Endothelial cell of umbilical vein (primary cell): Measurements from ENCODE around the gene SPRING1. TPM values are rescaled to one million over a fixed set of nuclear protein-coding genes. Genes with fewer than 3 reads are reported as not detected.

ENCODE experiments used
- BruUV-seq: library from RNA; stranded (reverse); fragments of 400-500 nt; replicated peaks from 2 replicates; lab custom pipeline; 2021; lab: Mats Ljungman, UMichigan
- CTCF ChIA-PET: fragments of 300-600, 350-600 bp; sonication (Branson Sonifier 250); formaldehyde crosslinking; loops from one replicate; lab custom pipeline; 2021; ENCODE audit warnings: antibody characterized with exemption, inconsistent platforms; lab: Charles Lee
- POLR2A ChIA-PET: fragments of 300-600, 350-600 bp; sonication (Branson Sonifier 250); formaldehyde crosslinking; loops from one replicate; lab custom pipeline; 2021; ENCODE audit warnings: antibody characterized with exemption, inconsistent platforms; lab: Charles Lee
- DNase-seq: peaks from one replicate; pipeline ENCODE4 v3.0.0-alpha.2; 2011; ENCODE audit warnings: low read depth, low spot score
- FAIRE-seq: peaks from 2 replicates; lab custom pipeline; 2011; peaks lifted over from hg19 to GRCh38; lab: Jason Lieb, UNC
- H2AFZ ChIP-seq: 2 replicates; pipeline ENCODE4 v1.6.0; 2012; ENCODE audit warnings: low read depth, low read length, control low read depth, inconsistent platforms
- H3K27ac ChIP-seq: 2 replicates; pipeline ENCODE4 v1.5.1; 2011; ENCODE audit warnings: low read depth, mild to moderate bottlenecking, control low read depth, low read length, moderate library complexity; ENCODE audit not compliant: insufficient read depth
- H3K27me3 ChIP-seq, 2 experiments: 2 replicates each; pipeline versions ENCODE4 v1.6.0 to v1.6.1; 2011; ENCODE audit warnings: low read length in 2 of 2, mixed read lengths in 1 of 2; ENCODE audit not compliant: control insufficient read depth in 2 of 2, insufficient read depth in 2 of 2
- H3K36me3 ChIP-seq, 2 experiments: 2 replicates in 1 of 2; 3 replicates in 1 of 2; pipeline ENCODE4 v1.5.1; 2011; ENCODE audit warnings: low read length in 2 of 2, mild to moderate bottlenecking in 1 of 2, moderate library complexity in 1 of 2; ENCODE audit not compliant: control insufficient read depth in 2 of 2, insufficient read depth in 2 of 2; ENCODE audit errors: extremely low read depth in 1 of 2
- H3K4me1 ChIP-seq: 3 replicates; pipeline ENCODE4 v1.5.1; 2011; ENCODE audit warnings: mild to moderate bottlenecking, low read length; ENCODE audit not compliant: control insufficient read depth, insufficient read depth; ENCODE audit errors: extremely low read depth
- H3K4me2 ChIP-seq: 2 replicates; pipeline ENCODE4 v1.6.1; 2011; ENCODE audit warnings: low read length, control low read depth, mixed read lengths; ENCODE audit not compliant: insufficient read depth
- H3K4me3 ChIP-seq, 3 experiments: fragments of 200-600 bp in 1 of 3; sonication (generic), shearing (Covaris generic) in 1 of 3; replicated peaks in 1 of 3; 2 replicates each; pipeline ENCODE4 v1.5.1; 2011 to 2016; ENCODE audit warnings: control low read depth in 3 of 3, low read length in 3 of 3, mild to moderate bottlenecking in 2 of 3, inconsistent platforms in 1 of 3, low read depth in 1 of 3, moderate library complexity in 1 of 3; ENCODE audit not compliant: insufficient read depth in 1 of 3
- H3K79me2 ChIP-seq: 2 replicates; pipeline ENCODE4 v1.6.0; 2012; ENCODE audit warnings: low read length, inconsistent platforms; ENCODE audit not compliant: control insufficient read depth, insufficient read depth
- H3K9ac ChIP-seq: replicated peaks from 2 replicates; pipeline ENCODE3; 2011; ENCODE audit warnings: low read length, control low read depth; ENCODE audit not compliant: insufficient read depth; ENCODE audit errors: extremely low read depth
- H3K9me1 ChIP-seq: replicated peaks from 3 replicates; pipeline ENCODE4 v1.6.0; 2011; ENCODE audit warnings: mild to moderate bottlenecking, low read length; ENCODE audit not compliant: control insufficient read depth, insufficient read depth; ENCODE audit errors: extremely low read depth
- H3K9me3 ChIP-seq: replicated peaks from 2 replicates; pipeline ENCODE4 v1.5.1; 2012; ENCODE audit warnings: low read length, inconsistent platforms; ENCODE audit not compliant: control insufficient read depth, insufficient read depth
- H4K20me1 ChIP-seq: replicated peaks from 2 replicates; pipeline ENCODE3; 2011; ENCODE audit warnings: mild to moderate bottlenecking, low read length; ENCODE audit not compliant: control insufficient read depth, insufficient read depth; ENCODE audit errors: extremely low read depth
- EZH2 ChIP-seq: IDR thresholded peaks from 2 replicates; pipeline ENCODE4 v1.6.1; 2012; ENCODE audit warnings: borderline replicate concordance, low read depth, mild to moderate bottlenecking, moderate library complexity, low read length, inconsistent platforms; ENCODE audit not compliant: severe bottlenecking
- FOS ChIP-seq: IDR thresholded peaks from 2 replicates; pipeline ENCODE4 v1.6.1; 2011; ENCODE audit warnings: mild to moderate bottlenecking, low read length, moderate library complexity, borderline replicate concordance; ENCODE audit not compliant: insufficient read depth
- GATA2 ChIP-seq: IDR thresholded peaks from 2 replicates; pipeline ENCODE4 v1.7.0; 2011; ENCODE audit warnings: low read depth, mild to moderate bottlenecking, moderate library complexity, mixed read lengths, low read length; ENCODE audit not compliant: insufficient read length, insufficient read depth
- JUN ChIP-seq: IDR thresholded peaks from 2 replicates; pipeline ENCODE4 v1.6.1; 2011; ENCODE audit warnings: borderline replicate concordance, low read depth; ENCODE audit not compliant: insufficient read length, insufficient read depth
- MYC ChIP-seq: IDR thresholded peaks from one replicate; pipeline ENCODE4 v1.6.1; 2011; ENCODE audit warnings: mild to moderate bottlenecking, low read depth, low read length
- POLR2A ChIP-seq: IDR thresholded peaks from 2 replicates; pipeline ENCODE4 v1.6.1; 2012; ENCODE audit warnings: low read depth, mild to moderate bottlenecking, control low read depth, low read length
- POLR2AphosphoS5 ChIP-seq: IDR thresholded peaks from 2 replicates; pipeline ENCODE4 v1.6.1; 2012; ENCODE audit warnings: low read depth, mild to moderate bottlenecking, control low read depth, low read length, moderate library complexity; ENCODE audit not compliant: insufficient read depth
- dilution Hi-C: fragments of 300-500 bp; cut with MboI; formaldehyde crosslinking; loops from one replicate; pipeline ENCODE4 v1.15.0; 2019; ENCODE audit warnings: low sequenced_read_pairs; ENCODE audit not compliant: extremely low pct_ligation_motif_present
- intact Hi-C: fragments of 100-400 bp; cut with micrococcal nuclease; formaldehyde crosslinking; loops from one replicate; pipeline ENCODE4 v1.10.0; 2022
- polyA plus RNA-seq, 4 experiments: library from polyadenylated mRNA; depleted of rRNA in 3 of 4; stranded (reverse) in 3 of 4; unstranded in 1 of 4; fragments of >200 nt; gene quantifications; 2 replicates each; pipeline versions ENCODE4 v1.2.1 to v1.2.3, GENCODE V29; 2011 to 2012; ENCODE audit warnings: missing spikeins in 1 of 4
- total RNA-seq: library from RNA; stranded (reverse); gene quantifications from 2 replicates; pipeline ENCODE4 v1.2.3, GENCODE V29; 2021
- TF ChIP-seq, protein P1 (sequence below): IDR thresholded peaks from 2 replicates; pipeline ENCODE4 v1.6.1; 2011; ENCODE audit not compliant: insufficient read depth, insufficient read length
- TF ChIP-seq, protein P2 (sequence below), 2 donors: IDR thresholded peaks; 1 replicate in 1 of 2; 2 replicates in 1 of 2; pipeline ENCODE4 v1.5.1; 2011; ENCODE audit warnings: low read length in 2 of 2, mild to moderate bottlenecking in 2 of 2, moderate library complexity in 2 of 2, control low read depth in 1 of 2, inconsistent platforms in 1 of 2, low read depth in 1 of 2; ENCODE audit not compliant: insufficient read depth in 1 of 2; ENCODE audit errors: extremely low read depth in 1 of 2

Gene SPRING1
- total and polyA plus RNA-seq, 2 donors (not counting 3 experiments of a cell fraction or from before 2014, with no cell fraction given) = 17.5 to 40.4 TPM

DNA sequence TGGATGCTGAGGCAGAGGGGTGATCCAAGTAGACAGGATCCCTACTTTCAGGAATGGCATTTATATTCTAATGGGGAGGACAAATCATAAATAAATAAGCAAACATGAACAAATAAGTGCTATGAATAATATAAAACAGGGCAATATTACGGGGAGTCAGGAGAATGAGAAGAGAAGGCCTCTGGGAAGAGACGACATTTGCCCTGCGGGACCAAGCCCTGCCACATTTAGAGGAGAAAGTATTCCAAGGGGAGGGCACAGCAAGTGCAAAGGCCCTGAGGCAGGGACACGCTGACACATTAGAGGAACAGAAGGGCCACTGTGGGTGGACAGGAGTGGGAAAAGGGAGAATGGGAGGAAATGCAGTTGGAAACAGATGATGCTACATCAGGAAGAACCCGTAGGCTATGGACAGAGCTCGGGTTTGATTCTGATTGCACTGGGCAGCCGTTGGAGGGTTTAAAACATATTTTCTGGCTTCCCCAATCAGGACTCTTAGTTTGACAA, 1.6 kb upstream of the SPRING1 start:
- intact Hi-C loops = loop anchor here (2.0 to 10.0 kb wide), 2 partner anchors 171 to 275 kb away; partner anchors contain the start of gene FBXW8

More for the DNA sequence above, 1.6 kb upstream of the SPRING1 start:
- no TSS peak for BruUV-seq
- Histone ChIP-seq H3K9me1 (no peaks in the 10 kb centered on the region), H3K4me3 (no peak overlapping the region), H4K20me1 (no peaks in the 10 kb centered on the region), H2AFZ (no peak overlapping the region), H3K79me2 (peaks cover 20% of the 10 kb centered on the region), H3K4me1 (peaks cover 10% of the 10 kb centered on the region), H3K27me3 (no peaks in the 10 kb centered on the region), H3K4me2 (no peak overlapping the region), H3K27ac (no peak overlapping the region), H3K9me3 (no peaks in the 10 kb centered on the region), H3K36me3 (no peaks in the 10 kb centered on the region), H3K9ac (no peak overlapping the region)
- no peak for FAIRE-seq
- DNase-seq = no peak
- dilution Hi-C loops = no loop called here
- TF ChIP-seq POLR2A = no peak
- TF ChIP-seq JUN = no peak
- TF ChIP-seq, protein P1, sequence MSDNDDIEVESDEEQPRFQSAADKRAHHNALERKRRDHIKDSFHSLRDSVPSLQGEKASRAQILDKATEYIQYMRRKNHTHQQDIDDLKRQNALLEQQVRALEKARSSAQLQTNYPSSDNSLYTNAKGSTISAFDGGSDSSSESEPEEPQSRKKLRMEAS = no peak
- no peak for TF ChIP-seq MYC
- TF ChIP-seq EZH2 = no peak
- TF ChIP-seq FOS = no peak
- TF ChIP-seq, protein P2, sequence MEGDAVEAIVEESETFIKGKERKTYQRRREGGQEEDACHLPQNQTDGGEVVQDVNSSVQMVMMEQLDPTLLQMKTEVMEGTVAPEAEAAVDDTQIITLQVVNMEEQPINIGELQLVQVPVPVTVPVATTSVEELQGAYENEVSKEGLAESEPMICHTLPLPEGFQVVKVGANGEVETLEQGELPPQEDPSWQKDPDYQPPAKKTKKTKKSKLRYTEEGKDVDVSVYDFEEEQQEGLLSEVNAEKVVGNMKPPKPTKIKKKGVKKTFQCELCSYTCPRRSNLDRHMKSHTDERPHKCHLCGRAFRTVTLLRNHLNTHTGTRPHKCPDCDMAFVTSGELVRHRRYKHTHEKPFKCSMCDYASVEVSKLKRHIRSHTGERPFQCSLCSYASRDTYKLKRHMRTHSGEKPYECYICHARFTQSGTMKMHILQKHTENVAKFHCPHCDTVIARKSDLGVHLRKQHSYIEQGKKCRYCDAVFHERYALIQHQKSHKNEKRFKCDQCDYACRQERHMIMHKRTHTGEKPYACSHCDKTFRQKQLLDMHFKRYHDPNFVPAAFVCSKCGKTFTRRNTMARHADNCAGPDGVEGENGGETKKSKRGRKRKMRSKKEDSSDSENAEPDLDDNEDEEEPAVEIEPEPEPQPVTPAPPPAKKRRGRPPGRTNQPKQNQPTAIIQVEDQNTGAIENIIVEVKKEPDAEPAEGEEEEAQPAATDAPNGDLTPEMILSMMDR (IDR thresholded peaks at IDR 0.05; ENCODE audit: extremely low read depth in 1 of 2, insufficient read depth in 1 of 2, low read depth in 1 of 2, low read length in 2 of 2) = no peak
- no peak for TF ChIP-seq POLR2AphosphoS5
- no peak for TF ChIP-seq GATA2
- ChIA-PET CTCF (no interaction called here), POLR2A (no interaction called here)
